Fibroblast of gingiva (primary cell): ENCODE data around the gene STAP2.
"Not testable (repeated sequence)": the region's sequence is repeated elsewhere in the genome, so short reads cannot be mapped to it uniquely, and the experiment has no call there.

ENCODE experiments used
- DNase-seq: peaks from one replicate; pipeline ENCODE4 v3.0.0-alpha.2; 2011; ENCODE audit warnings: low read depth

Gene STAP2

GRCh38 chr19:4298810-4299550 lies 39.6 kb downstream of the STAP2 start:
- no peak for DNase-seq

- DNase-seq, result no peak
Observed at GRCh38 chr19:4297901-4298809, 40.5 kb downstream of the STAP2 start.

GRCh38 chr19:4295972-4296771 lies 42.5 kb downstream of the STAP2 start:
- DNase-seq, result no peak

- DNase-seq, result no peak
Observed at GRCh38 chr19:4294389-4294788, 44.2 kb downstream of the STAP2 start.

GRCh38 chr19:4292515-4292914 lies 46.1 kb downstream of the STAP2 start:
- DNase-seq, result no peak

GRCh38 chr19:4291184-4291732 lies 47.4 kb downstream of the STAP2 start:
- DNase-seq, result no peak

GRCh38 chr19:4288091-4288777 lies 50.4 kb downstream of the STAP2 start:
- no peak for DNase-seq

- not testable (repeated sequence) for DNase-seq
Observed at GRCh38 chr19:4286141-4286540, 52.5 kb downstream of the STAP2 start.

GRCh38 chr19:4284974-4285373 lies 53.7 kb downstream of the STAP2 start:
- no peak for DNase-seq

- no peak for DNase-seq
Observed at GRCh38 chr19:4284176-4284958, 54.3 kb downstream of the STAP2 start.

GRCh38 chr19:4279530-4280422 lies 58.9 kb downstream of the STAP2 start:
- no peak for DNase-seq

GRCh38 chr19:4279267-4279529 lies 59.4 kb downstream of the STAP2 start:
- DNase-seq, result no peak

GRCh38 chr19:4278419-4279266 lies 60.0 kb downstream of the STAP2 start, which contains the start of gene SHD:
TSS of gene SHD (plus strand) at chr19:4279266. CDS start at chr19:4280064, 798 bp downstream.
- DNase-seq, result no peak

GRCh38 chr19:4278010-4278409 lies 60.6 kb downstream of the STAP2 start:
- DNase-seq, result no peak

GRCh38 chr19:4277191-4277696 lies 61.4 kb downstream of the STAP2 start:
- DNase-seq, result no peak

GRCh38 chr19:4274321-4274686 lies 64.3 kb downstream of the STAP2 start:
- DNase-seq, result not testable (repeated sequence)
